Activated CD8-positive, alpha-beta T cell treated with anti-CD3 and anti-CD28 coated beads for 36 hours (primary cell): Measurements from ENCODE around the gene MRPL43. TPM values are rescaled to one million over a fixed set of nuclear protein-coding genes. Genes with fewer than 3 reads are reported as not detected.
A peak's percentile ranks its signal among the peaks of the same experiment; 100 is the strongest.

Experiments
- ATAC-seq: fragments of 200-7000 bp; cut with Tn5 transposase; one replicate; pipeline ENCODE4 v1.10.0; 2021; ENCODE audit warnings: mild to moderate bottlenecking, moderate library complexity
- CTCF ChIA-PET: fragments of 350-600 bp; sonication (Branson Sonifier 250); formaldehyde crosslinking; loops from one replicate; lab custom pipeline; 2021; ENCODE audit warnings: antibody characterized with exemption; lab: Charles Lee
- POLR2A ChIA-PET: fragments of 350-600 bp; sonication (Branson Sonifier 250); formaldehyde crosslinking; loops from one replicate; lab custom pipeline; 2021; ENCODE audit warnings: antibody characterized with exemption; lab: Charles Lee
- DNase-seq: peaks from one replicate; pipeline ENCODE4 v3.0.0-alpha.2; 2020
- H3K27ac Mint-ChIP-seq: one replicate; pipeline ENCODE4 v1.8.0; 2021; ENCODE audit warnings: mild to moderate bottlenecking, mixed read lengths
- H3K27me3 Mint-ChIP-seq: one replicate; pipeline ENCODE4 v1.8.0; 2021; ENCODE audit warnings: mixed read lengths
- H3K36me3 Mint-ChIP-seq: one replicate; pipeline ENCODE4 v1.8.0; 2021; ENCODE audit warnings: low read depth, mixed read lengths
- H3K4me1 Mint-ChIP-seq: one replicate; pipeline ENCODE4 v1.8.0; 2021; ENCODE audit warnings: low read depth, mixed read lengths
- H3K4me3 Mint-ChIP-seq: one replicate; pipeline ENCODE4 v1.8.0; 2021; ENCODE audit warnings: mild to moderate bottlenecking, moderate library complexity, mixed read lengths
- H3K9me3 Mint-ChIP-seq: one replicate; pipeline ENCODE4 v1.8.0; 2021; ENCODE audit warnings: mixed read lengths
- CTCF ChIP-seq: fragments of 200-600 bp; IDR thresholded peaks from one replicate; pipeline ENCODE4 v1.8.0; 2022; ENCODE audit warnings: antibody characterized with exemption, mild to moderate bottlenecking
- intact Hi-C: fragments of 100-400 bp; cut with micrococcal nuclease; formaldehyde crosslinking; loops from one replicate; pipeline ENCODE4 v1.10.0; 2022
- total RNA-seq, 2 experiments: library from RNA; stranded (reverse); gene quantifications; one replicate each; pipeline ENCODE4 v1.2.3, GENCODE V29; 2021

Gene MRPL43
- total RNA-seq, 2 experiments from 2014 or later = 46.0 to 50.9 TPM

- no peak for TF ChIP-seq CTCF
- H3K36me3 Mint-ChIP-seq = no peaks in the 10 kb centered on the region
- POLR2A ChIA-PET = interaction anchor here (1.0 to 1.7 kb wide), 2 partner anchors 13 to 18 kb away, joined by 3 read pairs; no protein-coding TSS in a partner anchor
- no peak overlapping the region for H3K4me3 Mint-ChIP-seq
- H3K4me1 Mint-ChIP-seq = peaks cover 20% of the 10 kb centered on the region
- H3K9me3 Mint-ChIP-seq = no peaks in the 10 kb centered on the region
- no peak overlapping the region for H3K27ac Mint-ChIP-seq
- DNase-seq (no peak), ATAC-seq (no peak)
- intact Hi-C loops = no loop called here
- no peaks in the 10 kb centered on the region for H3K27me3 Mint-ChIP-seq
- CTCF ChIA-PET = interaction anchor here (6.8 kb wide), 1 partner anchor 45 kb away, joined by 58 read pairs; no protein-coding TSS in a partner anchor
Observed at GRCh38 chr10:100970914-100971811, 16.1 kb downstream of the MRPL43 start.

GRCh38 chr10:100970076-100970913 lies 17.0 kb downstream of the MRPL43 start:
- Mint-ChIP-seq H3K4me3 (peak overlapping the region; percentile 47), H3K9me3 (no peaks in the 10 kb centered on the region), H3K4me1 (peaks cover 20% of the 10 kb centered on the region), H3K27ac (no peak overlapping the region), H3K27me3 (no peaks in the 10 kb centered on the region), H3K36me3 (no peaks in the 10 kb centered on the region)
- ChIA-PET CTCF (interaction anchor here (0.6 to 6.8 kb wide), 6 partner anchors 13 to 48 kb away, joined by 3 to 58 read pairs (median 6); partner anchors contain the start of genes MRPL43 and TWNK), POLR2A (interaction anchor here (1.7 kb wide), 1 partner anchor 12 kb away, joined by 3 read pairs; no protein-coding TSS in a partner anchor)
- no peak for TF ChIP-seq CTCF
- peak; percentile 46 for DNase-seq
- peak; percentile 45 for ATAC-seq
- intact Hi-C loops = no loop called here

- no peaks in the 10 kb centered on the region for H3K9me3 Mint-ChIP-seq
- no peaks in the 10 kb centered on the region for H3K36me3 Mint-ChIP-seq
- intact Hi-C loops = no loop called here
- H3K4me1 Mint-ChIP-seq = peaks cover 20% of the 10 kb centered on the region
- DNase-seq = peak; percentile 64
- ChIA-PET CTCF (interaction anchor here (0.6 to 6.8 kb wide), 9 partner anchors 12 to 56 kb away, joined by 3 to 58 read pairs (median 5); partner anchors contain the start of genes MRPL43 and TWNK), POLR2A (interaction anchor here (0.9 to 1.7 kb wide), 2 partner anchors 11 to 13 kb away, joined by 3 read pairs; no protein-coding TSS in a partner anchor)
- H3K27me3 Mint-ChIP-seq = no peaks in the 10 kb centered on the region
- peak within 1 kb of the TSS; percentile 47 for H3K4me3 Mint-ChIP-seq
- peak; percentile 78 for TF ChIP-seq CTCF
- H3K27ac Mint-ChIP-seq = peak within 1 kb of the TSS; percentile 12
- peak; percentile 85 for ATAC-seq
Observed at GRCh38 chr10:100969187-100970075, 17.9 kb downstream of the MRPL43 start, which contains the start of gene SEMA4G. TSS of gene SEMA4G (plus strand) at chr10:100969504. CDS start at chr10:100972913, 3,409 bp downstream.

DNA sequence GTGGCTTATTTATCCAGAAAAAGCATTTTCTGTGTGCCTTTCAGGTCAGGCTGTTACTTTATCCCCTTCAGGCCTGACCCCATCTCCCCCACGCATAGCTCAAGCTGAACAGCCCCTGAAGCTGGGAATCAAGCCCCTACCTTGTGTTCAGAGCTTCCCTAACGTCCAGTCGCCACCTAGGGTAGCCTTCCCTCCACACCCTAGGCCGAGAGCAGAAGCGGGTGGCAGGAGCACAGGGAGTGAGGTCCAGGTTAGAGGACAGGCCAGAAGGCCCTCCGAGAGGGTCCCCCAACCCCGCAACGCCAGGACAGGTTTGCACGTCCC lies 18.5 kb downstream of the MRPL43 start:
- intact Hi-C loops = no loop called here
- ATAC-seq = no peak
- ChIA-PET POLR2A (interaction anchor here (0.9 kb wide), 1 partner anchor 12 kb away, joined by 3 read pairs; no protein-coding TSS in a partner anchor), CTCF (interaction anchor here (1.1 to 6.8 kb wide), 5 partner anchors 12 to 55 kb away, joined by 4 to 58 read pairs (median 7); partner anchors contain the start of genes MRPL43 and TWNK)
- no peak for DNase-seq
- TF ChIP-seq CTCF = no peak
- Mint-ChIP-seq H3K4me1 (peaks cover 20% of the 10 kb centered on the region), H3K4me3 (peak overlapping the region; percentile 47), H3K27me3 (no peaks in the 10 kb centered on the region), H3K27ac (no peak overlapping the region), H3K36me3 (no peaks in the 10 kb centered on the region), H3K9me3 (no peaks in the 10 kb centered on the region)
